Common myeloid progenitor, CD34-positive (primary cell): ENCODE results near the gene MORC2.

Source experiments
- CTCF ChIA-PET: fragments of 350-600 bp; sonication (Branson Sonifier 250); formaldehyde crosslinking; loops from one replicate; lab custom pipeline; 2021; ENCODE audit warnings: antibody characterized with exemption; lab: Charles Lee
- POLR2A ChIA-PET: fragments of 350-600 bp; sonication (Branson Sonifier 250); formaldehyde crosslinking; loops from one replicate; lab custom pipeline; 2021; ENCODE audit warnings: antibody characterized with exemption; lab: Charles Lee
- DNase-seq, 3 donors: peaks; one replicate each; pipeline versions ENCODE4 v3.0.0 to v3.0.0-alpha.2; 2013
- H3K27ac ChIP-seq, 2 experiments: 1 replicate in 1 of 2; 2 replicates in 1 of 2; pipeline ENCODE4 v1.7.0; 2013; ENCODE audit warnings: inconsistent platforms in 2 of 2, low read length in 2 of 2, mild to moderate bottlenecking in 2 of 2, low read depth in 1 of 2, moderate library complexity in 1 of 2; ENCODE audit not compliant: severe bottlenecking in 2 of 2, insufficient read depth in 1 of 2, poor library complexity in 1 of 2
- H3K27me3 ChIP-seq, 5 experiments: replicated peaks in 2 of 5; 1 replicate in 3 of 5; 2 replicates in 2 of 5; pipeline versions ENCODE4 v1.6.1 to v1.7.0; 2013; ENCODE audit warnings: low read length in 4 of 5, mild to moderate bottlenecking in 2 of 5, moderate library complexity in 2 of 5, inconsistent platforms in 1 of 5; ENCODE audit not compliant: insufficient read depth in 5 of 5, control insufficient read depth in 4 of 5
- H3K36me3 ChIP-seq, 4 experiments: 1 replicate in 2 of 4; 2 replicates in 2 of 4; pipeline versions ENCODE4 v1.6.1 to v1.7.0; 2013; ENCODE audit warnings: low read length in 3 of 4, control low read depth in 1 of 4, mild to moderate bottlenecking in 1 of 4; ENCODE audit not compliant: control insufficient read depth in 4 of 4, insufficient read depth in 4 of 4
- H3K4me1 ChIP-seq, 4 experiments: 1 replicate in 3 of 4; 2 replicates in 1 of 4; pipeline versions ENCODE4 v1.6.1 to v1.7.1; 2013; ENCODE audit warnings: low read length in 3 of 4, mild to moderate bottlenecking in 3 of 4, control low read depth in 1 of 4, inconsistent platforms in 1 of 4, moderate library complexity in 1 of 4; ENCODE audit not compliant: control insufficient read depth in 4 of 4, insufficient read depth in 4 of 4; ENCODE audit errors: control extremely low read depth in 1 of 4
- H3K4me3 ChIP-seq, 7 experiments: 1 replicate in 4 of 7; 2 replicates in 3 of 7; pipeline versions ENCODE4 v1.5.1 to v1.7.0; 2013; ENCODE audit warnings: mild to moderate bottlenecking in 7 of 7, low read length in 6 of 7, moderate library complexity in 6 of 7, inconsistent platforms in 2 of 7, low read depth in 2 of 7, control low read depth in 1 of 7; ENCODE audit not compliant: insufficient read depth in 4 of 7, control insufficient read depth in 1 of 7; ENCODE audit errors: extremely low read depth in 1 of 7
- H3K9me3 ChIP-seq, 5 experiments: 1 replicate in 4 of 5; 2 replicates in 1 of 5; pipeline versions ENCODE4 v1.6.1 to v1.7.1; 2013; ENCODE audit warnings: low read length in 4 of 5, mild to moderate bottlenecking in 2 of 5, inconsistent platforms in 1 of 5, low read depth in 1 of 5, moderate library complexity in 1 of 5; ENCODE audit not compliant: control insufficient read depth in 4 of 5, insufficient read depth in 2 of 5; ENCODE audit errors: control extremely low read depth in 1 of 5
- WGBS: methylation state at CpG from one replicate; pipeline ENCODE4 v1.1.5; 2013; ENCODE audit not compliant: insufficient coverage; 5-methylcytosine and 5-hydroxymethylcytosine counted together

MORC2 gene

GRCh38 chr22:30945653-30946052, 22.9 kb downstream of the MORC2 start:
- 100% methylated on average over 1 of the region's 2 CpGs for WGBS
- DNase-seq = no peak
- H3K4me3 ChIP-seq = no peak overlapping the region
- no peaks in the 10 kb centered on the region for H3K27me3 ChIP-seq
- no peaks in the 10 kb centered on the region for H3K9me3 ChIP-seq
- H3K4me1 ChIP-seq = peaks cover 0 to 23% (median 9%) of the 10 kb centered on the region in 4 experiments
- no peak overlapping the region for H3K27ac ChIP-seq
- ChIA-PET POLR2A (no interaction called here), CTCF (interaction anchor here (0.7 to 3.5 kb wide), 11 partner anchors 15 to 285 kb away, joined by 3 to 48 read pairs (median 4); partner anchors contain the start of genes INPP5J and SMTN)
- peaks cover 16 to 91% (median 57%) of the 10 kb centered on the region in 4 experiments for H3K36me3 ChIP-seq

- whole genome bisulfite sequencing = 89% methylated on average over 1 of the region's 4 CpGs
- H3K4me3 ChIP-seq = no peak overlapping the region
- no peaks in the 10 kb centered on the region for H3K9me3 ChIP-seq
- no peak overlapping the region for H3K27ac ChIP-seq
- no peaks in the 10 kb centered on the region for H3K27me3 ChIP-seq
- peaks cover 14 to 91% (median 58%) of the 10 kb centered on the region in 4 experiments for H3K36me3 ChIP-seq
- peaks cover 3 to 27% (median 10%) of the 10 kb centered on the region in 4 experiments for H3K4me1 ChIP-seq
- DNase-seq = no peak
- ChIA-PET CTCF (interaction anchor here (1.2 to 3.5 kb wide), 8 partner anchors 14 to 285 kb away, joined by 3 to 48 read pairs (median 5); partner anchors contain the start of gene SMTN), POLR2A (no interaction called here)
Observed at GRCh38 chr22:30944986-30945385, 23.6 kb downstream of the MORC2 start.

- ChIA-PET POLR2A (no interaction called here), CTCF (interaction anchor here (1.1 kb wide), 1 partner anchor 24 kb away, joined by 5 read pairs; no protein-coding TSS in a partner anchor)
- Histone ChIP-seq H3K36me3 (peaks cover 15 to 92% (median 57%) of the 10 kb centered on the region in 4 experiments), H3K4me1 (peaks cover 3 to 27% (median 10%) of the 10 kb centered on the region in 4 experiments), H3K27me3 (no peaks in the 10 kb centered on the region), H3K4me3 (no peak overlapping the region), H3K9me3 (no peaks in the 10 kb centered on the region), H3K27ac (no peak overlapping the region)
- DNase-seq = peak in 2 of 3 donors; percentile 80 to 84
- 0% methylated on average over 1 of the region's 3 CpGs for WGBS
Observed at GRCh38 chr22:30943368-30943767, 25.2 kb downstream of the MORC2 start.

- Histone ChIP-seq H3K4me3 (no peak overlapping the region), H3K36me3 (peaks cover 19 to 92% (median 59%) of the 10 kb centered on the region in 4 experiments), H3K9me3 (no peaks in the 10 kb centered on the region), H3K27ac (no peak overlapping the region), H3K27me3 (no peaks in the 10 kb centered on the region), H3K4me1 (peaks cover 3 to 25% (median 10%) of the 10 kb centered on the region in 4 experiments)
- DNase-seq = peak in 2 of 3 donors; percentile 14 to 24
- WGBS = 89% methylated on average over 9 of the region's 11 CpGs
- ChIA-PET POLR2A (no interaction called here), CTCF (interaction anchor here (1.1 to 2.4 kb wide), 2 partner anchors 15 to 332 kb away, joined by 3 to 6 read pairs; no protein-coding TSS in a partner anchor)
Observed at GRCh38 chr22:30941363-30941740, 27.2 kb downstream of the MORC2 start.

- H3K27me3 ChIP-seq = no peaks in the 10 kb centered on the region
- no peak overlapping the region for H3K4me3 ChIP-seq
- no peaks in the 10 kb centered on the region for H3K9me3 ChIP-seq
- H3K4me1 ChIP-seq = peaks cover 3 to 25% (median 10%) of the 10 kb centered on the region in 4 experiments
- WGBS = 55% methylated on average over 7 of the region's 7 CpGs
- DNase-seq = peak in 2 of 3 donors; percentile 77 to 86
- ChIA-PET POLR2A (no interaction called here), CTCF (interaction anchor here (1.0 to 2.4 kb wide), 4 partner anchors 15 to 333 kb away, joined by 3 to 6 read pairs (median 3); no protein-coding TSS in a partner anchor)
- H3K27ac ChIP-seq = no peak overlapping the region
- H3K36me3 ChIP-seq = peaks cover 21 to 91% (median 60%) of the 10 kb centered on the region in 4 experiments
Observed at GRCh38 chr22:30940685-30941362, 27.8 kb downstream of the MORC2 start.

GRCh38 chr22:30934053-30934452, 34.5 kb downstream of the MORC2 start:
- H3K4me3 ChIP-seq = no peak overlapping the region
- H3K4me1 ChIP-seq = no peaks in the 10 kb centered on the region
- ChIA-PET POLR2A (no interaction called here), CTCF (interaction anchor here (0.8 to 0.9 kb wide), 2 partner anchors 13 to 215 kb away, joined by 3 read pairs; no protein-coding TSS in a partner anchor)
- H3K9me3 ChIP-seq = no peaks in the 10 kb centered on the region
- peaks cover 27 to 89% (median 75%) of the 10 kb centered on the region in 4 experiments for H3K36me3 ChIP-seq
- no peaks in the 10 kb centered on the region for H3K27me3 ChIP-seq
- no peak overlapping the region for H3K27ac ChIP-seq
- DNase-seq = no peak
- WGBS = 97% methylated on average over 8 of the region's 8 CpGs

- CTCF ChIA-PET = interaction anchor here (0.9 kb wide), 1 partner anchor 13 kb away, joined by 3 read pairs; no protein-coding TSS in a partner anchor
- Histone ChIP-seq H3K36me3 (peaks cover 25 to 91% (median 75%) of the 10 kb centered on the region in 4 experiments), H3K27me3 (no peaks in the 10 kb centered on the region), H3K4me3 (no peak overlapping the region), H3K27ac (no peak overlapping the region), H3K4me1 (no peaks in the 10 kb centered on the region), H3K9me3 (no peaks in the 10 kb centered on the region)
- no peak for DNase-seq
- POLR2A ChIA-PET = no interaction called here
- WGBS = over 99% methylated on average over 7 of the region's 7 CpGs
Observed at GRCh38 chr22:30933457-30933856, 35.1 kb downstream of the MORC2 start.
